A549 treated with GW870086 at 1 μM for 4 hours (cell line): ENCODE results near the gene NKAIN2. TPM values are rescaled to one million over a fixed set of nuclear protein-coding genes. Genes with fewer than 3 reads are reported as not detected.

Experiments
- total RNA-seq: library from RNA; stranded (reverse); fragments of 200-300 nt; extraction: Qiagen RNA extraction; gene quantifications from 5 replicates; pipeline ENCODE4 v1.2.3, GENCODE V29; 2022; ENCODE audit warnings: low read depth

Gene NKAIN2
- not detected in 5 replicates for total RNA-seq

DNA sequence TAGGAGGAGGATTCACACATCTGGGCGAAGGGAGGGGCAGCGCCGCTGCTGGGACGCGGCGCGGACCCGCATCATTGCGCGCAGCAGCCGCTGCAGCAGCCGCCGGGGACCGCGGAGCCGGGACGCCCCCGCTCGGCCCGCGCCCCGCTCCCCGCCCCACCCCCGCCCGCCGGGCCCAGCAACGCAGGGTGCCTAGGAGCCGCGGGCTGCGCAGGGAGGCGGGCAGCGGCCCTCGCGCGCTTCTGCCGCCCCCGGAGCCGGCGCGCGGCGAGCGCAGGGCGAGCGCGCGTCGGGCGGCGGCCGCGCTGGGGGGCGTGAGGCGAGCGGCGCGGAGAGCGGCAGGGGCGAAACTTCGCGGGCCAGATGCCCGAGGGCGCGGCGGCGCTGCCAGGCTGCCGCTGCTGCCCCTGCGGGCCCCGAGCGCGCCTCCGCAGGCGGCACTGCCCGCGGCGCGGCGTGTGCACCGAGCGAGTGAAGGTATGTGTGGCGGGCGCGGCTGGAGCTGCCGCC, at the start of gene NKAIN2:
Gene NKAIN2, plus strand, starts transcription at position 362 of the 510 bp plus-strand sequence.

Other genes with a start within 250 kb of the NKAIN2 start
- not detected in 5 replicates for gene TRDN, start 166.9 kb upstream of the NKAIN2 start, total RNA-seq